Umbilical cord (tissue), 2 donors: Measurements from ENCODE around the gene BBS2. TPM values are rescaled to one million over a fixed set of nuclear protein-coding genes. Genes with fewer than 3 reads are reported as not detected.

Experiments used
- DNase-seq: peaks from one replicate; pipeline ENCODE4 v3.0.0-alpha.2; 2015; ENCODE audit warnings: low spot score
- total RNA-seq: library from RNA; depleted of rRNA; stranded (reverse); fragments of >200 nt; gene quantifications from one replicate; pipeline ENCODE4 v1.2.3, GENCODE V29; 2014; ENCODE audit warnings: low replicate concordance; ENCODE audit not compliant: insufficient read depth

BBS2 gene
- total RNA-seq, 1 donor from 2014 or later, result 52.7 TPM

GRCh38 chr16:56477096-56477878 lies 42.5 kb downstream of the BBS2 start:
- peak; percentile 5 for DNase-seq

DNA sequence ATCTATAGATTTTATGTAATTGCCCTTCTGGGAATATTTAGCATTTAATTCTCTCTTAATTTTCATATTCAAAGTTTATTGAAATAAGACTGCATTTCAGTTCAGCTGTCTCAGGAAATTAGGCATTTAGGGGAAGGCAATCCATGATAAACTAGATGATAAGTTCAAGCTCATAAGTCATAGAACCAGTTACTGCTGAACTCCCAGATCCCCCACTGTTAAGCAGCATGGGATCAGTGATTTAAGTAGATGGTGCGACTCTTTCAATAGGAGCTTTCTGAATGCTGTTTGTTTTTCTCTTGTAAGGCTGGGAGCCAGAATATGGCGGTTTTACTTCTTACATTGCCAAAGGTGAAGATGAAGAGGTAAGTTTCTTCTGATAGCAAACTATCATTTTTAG lies 44.6 kb downstream of the BBS2 start:
- no peak for DNase-seq

DNA sequence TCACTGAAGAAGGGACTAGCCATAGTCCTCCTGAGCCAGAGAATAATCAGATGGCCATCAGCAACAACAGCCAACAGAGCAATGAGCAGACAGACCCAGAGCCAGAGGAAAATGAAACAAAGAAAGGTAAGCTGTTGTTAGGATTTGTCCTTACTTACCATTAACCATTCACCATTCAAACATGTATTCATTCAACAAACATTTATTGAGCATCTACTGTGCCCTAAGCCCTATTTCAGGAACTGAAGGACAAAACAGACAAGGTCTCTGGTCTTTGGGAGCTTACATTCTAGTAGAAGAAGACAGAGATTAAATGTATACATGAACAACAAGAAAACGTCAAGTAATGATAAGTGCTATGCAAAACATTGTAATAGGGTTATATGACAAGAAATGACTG lies 49.2 kb downstream of the BBS2 start:
- no peak for DNase-seq

DNA sequence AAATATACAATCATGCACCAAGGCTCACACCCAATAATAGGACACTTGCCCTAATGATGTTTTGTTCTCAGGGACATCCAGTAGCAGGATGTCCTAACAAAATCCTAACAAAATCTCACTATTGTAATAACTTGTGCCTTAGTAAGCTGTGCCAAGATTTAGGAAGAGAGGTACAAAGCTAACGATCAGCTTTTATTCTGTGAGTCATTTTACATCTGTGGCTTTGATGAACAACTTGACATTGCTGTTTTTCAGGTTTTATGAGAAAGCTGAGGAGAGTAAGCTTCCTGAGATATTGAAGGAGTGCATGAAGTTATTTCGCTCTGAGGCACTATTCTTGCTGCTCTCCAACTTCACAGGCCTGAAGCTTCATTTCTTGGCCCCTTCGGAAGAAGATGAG lies 49.6 kb downstream of the BBS2 start:
- peak; percentile 58 for DNase-seq

- no peak for DNase-seq
These were observed 50.1 kb downstream of the BBS2 start for GRCh38 chr16:56469748-56470147.

DNA sequence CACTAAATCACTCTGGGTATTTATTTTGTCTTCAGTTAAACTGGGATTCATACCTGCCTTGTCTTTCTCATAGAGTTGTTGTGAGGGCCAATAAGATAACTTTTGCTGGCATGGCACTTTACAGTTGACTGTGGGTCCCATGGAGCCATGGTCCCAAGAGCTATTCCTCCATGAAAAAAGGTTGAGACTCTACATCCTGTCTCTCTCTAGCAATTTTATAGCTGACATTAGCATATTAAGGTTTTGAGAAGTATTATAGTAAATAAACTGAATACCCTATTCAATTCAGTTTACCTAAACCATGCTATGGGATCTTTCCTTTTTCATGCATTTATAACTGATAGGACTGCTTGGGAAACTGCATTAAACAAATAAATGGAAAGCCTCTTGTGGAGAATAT lies 51.0 kb downstream of the BBS2 start:
- no peak for DNase-seq

GRCh38 chr16:56466344-56466743 lies 53.5 kb downstream of the BBS2 start:
- DNase-seq, result no peak

DNA sequence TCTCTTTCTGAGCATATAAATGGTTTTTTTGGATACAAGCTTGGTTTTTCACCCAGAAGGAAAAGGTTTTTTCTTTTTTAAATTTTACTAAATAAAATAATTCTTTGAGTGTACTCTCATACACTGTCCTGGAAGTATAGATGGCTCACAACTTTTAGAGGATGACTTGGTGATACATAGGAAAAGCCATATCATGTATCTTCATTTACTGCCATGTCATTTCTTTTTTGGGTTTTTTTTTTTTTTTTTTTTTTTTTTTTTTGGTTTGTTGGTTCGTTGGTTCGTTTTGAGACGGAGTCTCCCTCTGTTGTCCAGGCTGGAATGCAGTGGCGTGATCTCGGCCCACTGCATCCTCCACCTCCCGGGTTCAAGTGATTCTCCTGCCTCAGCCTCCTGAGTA lies 56.7 kb downstream of the BBS2 start:
- no peak for DNase-seq

GRCh38 chr16:56462064-56462796 lies 57.6 kb downstream of the BBS2 start:
- DNase-seq, result no peak

DNA sequence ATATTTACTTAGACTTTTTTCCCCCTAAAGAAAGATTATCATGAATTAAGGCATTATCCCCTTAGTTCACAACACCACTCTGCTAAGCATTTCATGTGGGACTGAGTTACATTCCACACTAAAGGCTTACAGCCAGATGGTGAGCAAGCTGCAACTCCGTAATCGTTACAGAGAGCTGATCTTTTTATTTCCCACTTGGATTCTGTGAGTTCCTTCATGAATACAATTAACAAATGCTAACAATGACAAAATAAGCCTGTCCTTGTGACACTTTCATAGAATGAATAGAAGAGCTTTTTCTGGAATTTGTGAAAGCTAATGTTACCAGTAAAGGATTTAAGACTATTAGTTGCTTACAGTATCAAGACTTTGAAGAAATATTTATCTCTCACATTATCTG lies 59.7 kb downstream of the BBS2 start:
- DNase-seq, result no peak

DNA sequence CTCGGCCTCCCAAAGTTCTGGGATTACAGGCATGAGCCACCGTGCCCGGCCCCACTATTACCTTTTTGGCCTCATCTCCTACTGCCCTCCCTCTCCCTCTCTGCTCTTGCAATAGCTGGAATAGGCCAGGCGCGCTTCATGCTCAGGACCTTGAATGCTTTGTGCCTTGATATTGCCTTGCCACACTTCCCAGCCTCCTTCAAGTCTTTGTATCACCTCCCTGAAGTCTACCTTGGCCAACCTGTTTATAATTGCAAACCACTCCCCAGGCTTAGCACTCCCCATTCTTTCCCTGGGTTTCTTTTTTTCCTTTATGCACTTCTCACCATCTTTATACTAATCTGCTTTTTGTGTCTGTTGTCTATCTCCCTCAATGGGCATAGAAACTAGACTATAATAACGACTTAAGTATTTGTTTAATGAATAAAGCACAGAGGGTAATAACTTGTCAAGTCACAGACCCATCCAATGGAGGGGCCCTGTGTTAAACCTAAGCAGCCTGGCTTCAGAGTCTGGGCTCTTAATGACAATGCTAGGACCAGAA lies 61.8 kb downstream of the BBS2 start:
- no peak for DNase-seq

DNA sequence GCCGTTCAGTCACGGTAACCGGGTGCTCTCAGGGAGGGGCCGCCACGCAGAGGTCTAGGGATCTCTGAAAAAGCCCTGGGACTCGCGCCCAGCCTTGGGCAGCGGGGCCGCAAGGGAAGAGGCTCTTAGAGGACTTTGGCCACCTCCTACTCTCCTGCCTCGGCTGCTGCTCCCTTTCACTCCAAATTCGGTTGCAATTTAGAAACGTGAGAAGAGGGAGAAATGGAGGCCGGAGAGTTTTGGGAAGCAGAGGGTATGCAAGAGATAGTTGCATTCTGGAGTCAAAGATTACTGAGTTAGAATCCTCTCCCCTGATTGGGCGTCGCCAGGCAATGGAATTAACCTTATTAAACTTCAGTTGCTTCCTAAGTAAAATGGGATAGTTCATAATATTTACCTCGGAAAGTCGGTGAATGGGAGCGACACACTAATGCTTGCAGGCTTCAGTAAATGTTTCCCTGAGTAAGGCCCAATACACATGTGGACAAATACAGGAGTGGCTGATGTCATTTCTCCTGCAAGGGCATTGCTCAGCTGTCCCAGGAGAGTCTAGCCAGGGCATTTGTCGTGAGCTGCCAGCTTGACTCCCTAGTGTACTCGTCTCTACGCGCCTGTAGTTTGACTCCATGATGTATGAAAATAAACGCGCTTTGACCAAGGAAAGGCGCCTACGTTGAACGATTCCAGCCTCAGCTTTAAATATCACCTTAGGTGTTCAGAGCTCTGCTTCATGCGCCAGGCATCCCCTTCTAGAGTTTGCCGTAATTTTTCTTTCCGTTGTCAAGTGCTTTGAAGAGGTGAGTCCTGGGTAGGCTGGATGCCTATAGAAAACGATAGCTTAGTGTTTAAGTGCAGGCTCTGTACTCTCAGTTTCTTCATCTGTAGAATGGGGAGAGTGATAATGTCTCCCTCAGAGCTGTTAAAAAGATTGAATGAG lies 67.8 kb downstream of the BBS2 start:
- no peak for DNase-seq

- DNase-seq, result peak; percentile 99
These were observed 68.7 kb downstream of the BBS2 start, which contains the start of the genes NUDT21 and OGFOD1 for GRCh38 chr16:56450986-56451752. NUDT21 (minus strand) TSS chr16:56451332; CDS start chr16:56451202, 130 bp downstream. OGFOD1 (plus strand) TSS chr16:56451554; CDS start chr16:56451613, 59 bp downstream.

GRCh38 chr16:56450275-56450985 lies 69.4 kb downstream of the BBS2 start:
- DNase-seq, result peak; percentile 29

- peak; percentile 15 for DNase-seq
These were observed 71.8 kb downstream of the BBS2 start for GRCh38 chr16:56448005-56448404.

DNA sequence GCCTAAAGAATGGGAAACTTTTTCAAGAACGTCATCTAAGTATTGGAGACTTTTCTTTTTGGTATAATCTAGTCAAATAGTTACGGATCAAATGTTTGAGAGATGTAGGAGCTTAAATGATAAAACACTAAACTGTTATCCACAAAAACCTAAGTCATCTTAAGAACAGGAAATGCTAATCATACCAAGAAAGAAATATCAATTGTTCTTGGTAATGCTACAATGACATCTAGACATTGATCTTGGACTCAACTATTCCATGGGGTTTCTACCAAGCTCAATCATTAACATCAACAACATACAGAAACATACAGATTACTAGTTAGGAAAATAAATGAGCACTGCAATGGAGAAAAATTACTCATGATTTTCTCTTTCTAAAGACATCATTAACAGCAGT lies 72.5 kb downstream of the BBS2 start:
- no peak for DNase-seq

DNA sequence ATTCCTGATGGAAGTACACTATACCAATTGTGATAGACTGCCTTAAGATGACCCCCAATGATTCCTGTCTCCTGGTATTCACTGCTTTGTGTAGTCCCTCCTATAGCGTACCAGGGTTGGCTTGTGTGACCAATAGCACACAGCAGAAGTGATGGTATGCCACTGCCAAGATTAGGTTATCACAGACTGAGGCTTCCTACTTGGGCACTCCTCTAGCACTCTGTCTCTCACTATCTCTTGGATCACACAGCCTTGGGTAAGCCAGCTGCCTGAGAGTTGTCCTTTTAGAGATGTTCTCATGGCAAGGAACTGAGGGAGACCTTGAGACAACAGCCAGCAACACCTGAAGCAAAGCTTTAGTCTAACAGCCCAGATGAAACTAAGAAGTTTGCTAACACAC lies 81.8 kb downstream of the BBS2 start:
- no peak for DNase-seq

- no peak for DNase-seq
These were observed 83.6 kb downstream of the BBS2 start for GRCh38 chr16:56436258-56436657.
